IPS-15b (cell line): ENCODE results near the gene C2CD4B.
A peak's percentile ranks its signal among the peaks of the same experiment; 100 is the strongest.

Experiments used
- H3K27me3 ChIP-seq: one replicate; pipeline ENCODE4 v1.6.1; 2013; ENCODE audit warnings: low read length; ENCODE audit not compliant: control insufficient read depth, insufficient read depth
- H3K36me3 ChIP-seq: one replicate; pipeline ENCODE4 v1.6.1; 2013; ENCODE audit warnings: low read length; ENCODE audit not compliant: control insufficient read depth, insufficient read depth
- H3K4me1 ChIP-seq: one replicate; pipeline ENCODE4 v1.6.1; 2013; ENCODE audit warnings: mild to moderate bottlenecking, low read length; ENCODE audit not compliant: control insufficient read depth, insufficient read depth
- H3K4me3 ChIP-seq: one replicate; pipeline ENCODE4 v1.5.1; 2013; ENCODE audit warnings: low read depth, low read length
- H3K9ac ChIP-seq: one replicate; pipeline ENCODE4 v1.6.1; 2013; ENCODE audit warnings: low read depth, mild to moderate bottlenecking, low read length
- H3K9me3 ChIP-seq: one replicate; pipeline ENCODE4 v1.6.1; 2013; ENCODE audit warnings: mild to moderate bottlenecking, low read length; ENCODE audit not compliant: control insufficient read depth, insufficient read depth

C2CD4B gene, protein sequence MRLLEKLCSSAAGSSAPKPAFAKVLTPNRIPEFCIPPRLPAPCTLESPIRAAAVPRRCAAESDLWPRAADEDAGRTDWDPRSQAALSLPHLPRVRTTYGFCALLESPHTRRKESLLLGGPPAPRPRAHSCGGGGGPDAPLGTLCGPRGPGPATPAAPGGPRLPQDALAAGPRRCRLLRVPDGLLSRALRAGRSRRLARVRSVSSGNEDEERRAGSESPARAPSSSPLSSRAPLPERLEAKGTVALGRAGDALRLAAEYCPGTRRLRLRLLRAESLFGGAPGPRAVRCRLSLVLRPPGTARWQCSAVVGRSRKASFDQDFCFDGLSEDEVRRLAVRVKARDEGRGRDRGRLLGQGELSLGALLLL

DNA sequence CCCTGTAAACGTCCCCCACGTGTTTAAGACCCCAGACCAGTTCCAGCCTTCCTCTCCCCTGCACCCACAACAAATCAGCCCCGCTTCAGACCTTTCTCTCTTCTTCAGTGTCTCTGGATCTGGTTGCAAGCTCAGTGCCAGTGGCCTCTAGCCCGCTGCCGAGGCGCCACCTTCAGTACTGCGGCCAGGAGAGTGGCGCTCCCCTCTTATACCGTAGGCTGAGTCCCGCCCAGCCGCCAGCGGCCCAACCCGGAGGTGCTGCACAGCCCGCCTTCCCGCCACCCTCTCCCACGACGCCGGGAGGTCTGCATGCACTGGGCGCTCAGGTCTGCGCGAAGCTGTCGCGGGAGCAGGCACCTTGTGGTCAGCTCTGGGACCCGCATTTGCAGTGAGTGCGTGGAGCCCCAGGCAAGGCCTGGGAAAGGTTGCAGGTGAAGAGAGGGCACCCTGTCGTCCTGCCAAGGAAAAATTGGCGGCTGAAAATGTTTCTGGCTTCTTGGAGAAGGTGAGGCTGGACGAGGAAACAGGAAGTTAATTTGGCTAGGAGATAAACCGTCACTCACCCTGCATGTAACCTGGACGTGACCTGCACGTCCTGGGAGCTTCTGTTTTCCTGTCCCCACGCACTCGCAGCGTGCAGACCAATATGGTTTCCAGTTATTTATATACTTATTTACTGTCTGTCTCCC lies at the start of gene C2CD4B:
Gene C2CD4B (minus strand): TSS at position 182 of the 689 bp plus-strand sequence. CDS start 301 bp downstream, outside the sequence.
- no peaks in the 10 kb centered on the region for H3K9me3 ChIP-seq
- H3K9ac ChIP-seq = no peak within 1 kb of the TSS
- peak within 1 kb of the TSS; percentile 66 for H3K4me3 ChIP-seq
- no peaks in the 10 kb centered on the region for H3K4me1 ChIP-seq
- H3K36me3 ChIP-seq = no peaks in the 10 kb centered on the region
- H3K27me3 ChIP-seq = peaks cover 63% of the 10 kb centered on the region

DNA sequence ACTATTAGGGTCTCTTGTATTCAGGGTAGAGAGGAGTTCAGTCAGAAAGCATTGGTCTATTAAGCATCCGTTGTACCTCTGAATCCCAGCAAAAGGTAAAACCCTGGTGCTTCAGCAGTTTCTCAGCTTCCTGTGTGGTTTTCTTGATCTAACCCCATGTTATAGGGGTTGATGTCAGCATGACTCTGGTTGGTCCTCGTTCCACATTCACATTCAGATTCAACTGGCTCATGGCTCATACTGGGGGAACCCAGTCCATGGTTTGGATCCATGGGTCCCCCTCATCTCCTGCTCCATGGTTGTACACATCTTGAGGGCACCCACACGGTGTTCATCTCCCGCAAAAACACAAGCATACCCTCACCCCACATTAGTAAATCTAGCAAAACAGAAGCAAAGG lies 47.7 kb upstream of the C2CD4B start:
- Histone ChIP-seq H3K4me1 (no peaks in the 10 kb centered on the region), H3K4me3 (no peak overlapping the region), H3K9ac (no peak overlapping the region)

DNA sequence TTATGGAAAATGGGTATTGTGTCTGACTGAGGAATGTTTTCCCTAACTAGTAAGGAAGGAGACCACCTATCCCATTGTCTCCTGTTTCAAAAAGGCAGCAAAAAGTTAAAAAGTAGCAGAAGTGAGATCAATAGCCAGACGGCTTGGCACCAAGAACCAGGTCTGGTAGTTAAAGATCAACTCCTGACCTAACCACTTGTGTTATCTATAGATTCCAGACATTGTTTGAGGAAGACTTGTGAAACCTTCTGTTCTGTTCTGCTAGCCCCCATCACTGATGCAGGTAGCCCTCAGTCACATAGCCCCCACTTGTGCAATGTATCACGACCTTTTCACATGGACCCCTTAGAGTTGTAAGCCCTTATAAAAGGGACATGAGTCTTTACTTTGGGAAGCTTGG lies 46.3 kb upstream of the C2CD4B start:
- H3K4me3 ChIP-seq = no peak overlapping the region
- no peaks in the 10 kb centered on the region for H3K9me3 ChIP-seq
- H3K27me3 ChIP-seq = no peaks in the 10 kb centered on the region
- H3K4me1 ChIP-seq = no peaks in the 10 kb centered on the region
- no peak overlapping the region for H3K9ac ChIP-seq
- peaks cover under 1% of the 10 kb centered on the region for H3K36me3 ChIP-seq

More for the DNA sequence above, 47.7 kb upstream of the C2CD4B start:
- Histone ChIP-seq H3K9me3 (peaks cover 9% of the 10 kb centered on the region), H3K36me3 (peaks cover 4% of the 10 kb centered on the region), H3K27me3 (no peaks in the 10 kb centered on the region)

- Histone ChIP-seq H3K4me3 (no peak overlapping the region), H3K36me3 (no peaks in the 10 kb centered on the region), H3K9ac (no peak overlapping the region), H3K9me3 (no peaks in the 10 kb centered on the region), H3K4me1 (no peaks in the 10 kb centered on the region), H3K27me3 (no peaks in the 10 kb centered on the region)
Measured at GRCh38 chr15:62209821-62210220, 44.7 kb upstream of the C2CD4B start.

DNA sequence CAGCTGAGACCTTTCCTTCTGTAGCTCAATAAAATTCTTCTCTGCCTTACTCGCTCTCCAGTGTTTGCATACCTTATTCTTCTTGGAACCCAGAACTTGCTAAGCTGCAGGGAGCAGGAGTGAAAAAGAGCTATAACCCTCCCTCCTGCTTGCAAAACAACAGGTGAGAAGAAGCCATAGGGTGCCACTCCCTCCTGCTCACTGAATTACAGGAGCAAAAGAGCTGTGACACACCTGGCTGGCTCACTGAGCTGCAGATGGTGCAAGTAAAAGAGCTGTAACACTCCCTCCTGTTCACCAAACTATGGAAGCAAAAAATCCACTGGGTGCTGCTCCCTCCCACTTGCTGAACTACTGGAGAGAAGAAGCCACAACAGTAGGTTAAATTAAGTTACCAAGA lies 44.2 kb upstream of the C2CD4B start:
- no peaks in the 10 kb centered on the region for H3K4me1 ChIP-seq
- H3K9ac ChIP-seq = no peak overlapping the region
- no peak overlapping the region for H3K4me3 ChIP-seq
- H3K9me3 ChIP-seq = no peaks in the 10 kb centered on the region
- H3K36me3 ChIP-seq = no peaks in the 10 kb centered on the region
- no peaks in the 10 kb centered on the region for H3K27me3 ChIP-seq

GRCh38 chr15:62208884-62209283 lies 43.8 kb upstream of the C2CD4B start:
- H3K4me1 ChIP-seq = no peaks in the 10 kb centered on the region
- H3K27me3 ChIP-seq = no peaks in the 10 kb centered on the region
- no peak overlapping the region for H3K4me3 ChIP-seq
- H3K9ac ChIP-seq = no peak overlapping the region
- H3K36me3 ChIP-seq = no peaks in the 10 kb centered on the region
- H3K9me3 ChIP-seq = no peaks in the 10 kb centered on the region

DNA sequence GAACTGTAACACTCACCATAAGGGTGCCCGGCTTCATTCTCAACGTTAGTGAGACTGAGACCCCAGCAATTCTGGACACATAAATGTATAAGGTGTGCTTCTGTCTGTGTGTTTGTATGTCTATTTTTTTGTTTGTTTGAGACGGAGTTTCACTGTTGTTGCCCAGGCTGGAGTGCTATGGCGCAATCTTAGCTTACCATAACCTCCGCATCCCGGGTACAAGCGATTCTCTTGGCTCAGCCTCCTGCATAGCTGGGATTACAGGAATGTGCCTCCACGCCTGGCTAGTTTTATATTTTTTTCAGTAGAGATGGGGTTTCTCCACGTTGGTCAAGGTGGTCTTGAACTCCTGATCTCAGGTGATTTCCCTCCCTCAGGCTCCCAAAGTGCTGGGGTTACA lies 43.3 kb upstream of the C2CD4B start:
- no peaks in the 10 kb centered on the region for H3K27me3 ChIP-seq
- no peak overlapping the region for H3K9ac ChIP-seq
- H3K4me1 ChIP-seq = no peaks in the 10 kb centered on the region
- no peaks in the 10 kb centered on the region for H3K9me3 ChIP-seq
- H3K36me3 ChIP-seq = no peaks in the 10 kb centered on the region
- H3K4me3 ChIP-seq = no peak overlapping the region

DNA sequence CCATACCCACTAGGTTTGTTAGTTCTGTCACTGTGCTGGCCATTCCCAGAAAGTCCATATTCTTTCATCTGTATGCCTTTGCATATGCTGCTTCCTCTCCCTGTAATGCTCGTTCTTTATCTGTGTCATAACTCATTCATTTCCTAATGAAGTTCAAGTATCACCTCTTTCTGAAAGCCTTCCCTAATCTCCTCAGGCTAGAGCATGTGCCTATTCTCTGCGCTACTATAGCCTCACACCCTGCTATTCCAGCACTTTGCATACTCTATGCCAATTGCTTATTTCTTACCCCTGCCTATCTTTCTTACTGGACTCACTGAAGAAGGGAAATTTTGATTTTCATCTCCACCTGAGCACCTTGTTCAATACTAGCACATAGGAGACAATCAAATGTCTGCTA lies 25.6 kb upstream of the C2CD4B start:
- Histone ChIP-seq H3K27me3 (no peaks in the 10 kb centered on the region), H3K4me3 (no peak overlapping the region), H3K9ac (no peak overlapping the region), H3K4me1 (no peaks in the 10 kb centered on the region), H3K36me3 (no peaks in the 10 kb centered on the region), H3K9me3 (no peaks in the 10 kb centered on the region)

DNA sequence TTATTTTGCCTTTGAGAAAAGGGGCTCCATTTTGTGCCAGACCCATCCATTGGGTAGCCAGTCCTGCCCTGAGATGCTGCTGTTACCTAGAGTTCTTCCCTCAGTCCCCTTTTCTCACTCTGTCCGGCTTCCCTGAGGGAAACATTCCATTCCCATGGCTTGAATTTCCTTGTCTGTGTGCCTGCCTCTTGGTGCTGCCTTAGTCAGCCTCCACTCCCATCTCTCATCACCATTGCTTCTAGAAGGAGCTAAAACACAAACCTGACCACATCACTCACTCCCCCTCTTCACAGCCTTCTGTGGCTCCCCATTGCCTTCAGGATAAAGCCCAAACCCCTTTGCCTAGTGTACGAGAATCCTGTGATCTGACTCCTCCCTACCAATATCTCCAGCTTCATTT lies 25.2 kb upstream of the C2CD4B start:
- H3K27me3 ChIP-seq = no peaks in the 10 kb centered on the region
- H3K4me1 ChIP-seq = no peaks in the 10 kb centered on the region
- H3K36me3 ChIP-seq = no peaks in the 10 kb centered on the region

DNA sequence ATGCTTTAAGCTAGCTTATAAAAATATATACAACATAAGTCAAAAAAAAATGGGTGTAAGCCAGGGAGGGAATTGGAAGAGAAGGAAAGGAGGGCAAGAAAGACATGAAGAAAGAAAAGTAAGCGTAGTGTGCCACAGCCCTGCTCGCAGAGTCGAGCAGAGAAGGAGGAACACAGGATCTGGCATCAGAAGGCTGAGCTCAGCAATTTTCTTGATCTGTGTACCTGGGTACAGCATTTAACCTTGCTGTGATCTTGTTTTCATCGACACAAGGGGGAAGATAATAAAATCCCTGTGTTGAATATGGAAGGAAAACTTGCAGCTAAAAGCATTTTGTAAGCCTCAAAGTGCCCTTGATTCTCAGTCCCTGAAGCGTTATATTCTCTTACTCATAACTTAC lies 23.7 kb upstream of the C2CD4B start:
- Histone ChIP-seq H3K27me3 (no peaks in the 10 kb centered on the region), H3K4me1 (no peaks in the 10 kb centered on the region), H3K36me3 (no peaks in the 10 kb centered on the region), H3K4me3 (no peak overlapping the region), H3K9me3 (no peaks in the 10 kb centered on the region), H3K9ac (no peak overlapping the region)

More for the DNA sequence above, 25.2 kb upstream of the C2CD4B start:
- no peaks in the 10 kb centered on the region for H3K9me3 ChIP-seq
- no peak overlapping the region for H3K9ac ChIP-seq
- no peak overlapping the region for H3K4me3 ChIP-seq

DNA sequence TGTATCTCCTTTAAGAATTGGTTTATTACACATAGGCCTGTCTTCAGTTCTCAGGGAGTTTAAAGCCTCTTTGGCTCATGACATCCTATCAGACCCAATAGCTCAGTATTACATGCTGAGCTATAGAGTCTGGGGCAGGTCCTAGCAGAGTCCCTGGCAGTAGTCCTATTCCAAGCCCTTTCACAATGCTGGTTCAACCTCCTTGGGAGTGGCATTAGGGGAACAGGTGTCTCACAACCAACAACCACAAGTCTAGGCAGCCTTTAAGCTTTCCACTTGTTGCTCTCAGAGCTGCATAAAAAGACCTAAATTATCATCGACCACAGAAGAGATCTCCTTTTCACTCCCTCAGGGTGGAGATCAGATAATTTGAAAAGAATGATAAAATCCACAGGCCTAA lies 22.8 kb upstream of the C2CD4B start:
- Histone ChIP-seq H3K9ac (no peak overlapping the region), H3K4me1 (no peaks in the 10 kb centered on the region), H3K27me3 (no peaks in the 10 kb centered on the region), H3K36me3 (no peaks in the 10 kb centered on the region), H3K4me3 (no peak overlapping the region), H3K9me3 (no peaks in the 10 kb centered on the region)

DNA sequence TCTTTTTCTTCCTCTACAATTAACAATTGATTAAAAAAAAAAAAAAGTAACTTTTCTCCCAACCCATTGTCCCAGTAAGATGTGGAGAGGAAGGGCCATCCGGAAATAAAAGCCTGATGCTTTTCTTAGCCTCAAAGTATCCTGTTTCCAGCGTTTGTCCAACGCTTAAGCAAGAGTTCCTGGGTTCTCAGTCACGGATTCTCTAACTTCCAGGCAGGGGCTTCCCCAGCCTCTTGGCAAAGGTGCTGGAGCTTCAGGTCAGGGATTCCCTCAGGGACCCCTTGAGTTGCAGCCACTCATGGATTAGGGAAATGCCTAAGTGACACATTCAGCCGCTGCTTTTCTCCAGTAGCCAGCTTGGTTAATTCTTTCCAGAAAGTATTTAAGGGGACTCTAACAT lies 22.3 kb upstream of the C2CD4B start:
- Histone ChIP-seq H3K4me1 (no peaks in the 10 kb centered on the region), H3K36me3 (no peaks in the 10 kb centered on the region), H3K4me3 (no peak overlapping the region), H3K9ac (no peak overlapping the region), H3K27me3 (no peaks in the 10 kb centered on the region), H3K9me3 (no peaks in the 10 kb centered on the region)
